Measurements from ENCODE around the gene PADI1.

DNA sequence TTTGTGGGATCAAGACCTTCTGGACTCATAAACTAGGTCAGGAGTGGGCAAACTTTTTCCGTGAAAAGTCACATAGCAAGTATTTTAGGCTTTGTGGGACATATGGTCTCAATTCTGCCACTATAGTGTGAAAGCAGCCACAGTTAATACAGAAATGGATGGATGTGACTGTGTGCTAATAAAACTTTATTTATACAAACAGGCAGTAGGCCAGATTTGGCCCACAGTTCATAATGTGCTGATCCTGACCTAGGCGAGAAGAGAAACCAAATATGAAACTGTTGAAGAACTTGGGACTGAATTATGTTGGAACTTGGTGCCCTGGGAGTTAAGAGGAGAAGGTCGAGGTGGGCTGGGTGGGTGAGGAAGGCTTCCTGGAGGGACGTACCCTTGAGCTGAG, 61.0 kb downstream of the PADI1 start:
- TF ChIP-seq, protein P1, sequence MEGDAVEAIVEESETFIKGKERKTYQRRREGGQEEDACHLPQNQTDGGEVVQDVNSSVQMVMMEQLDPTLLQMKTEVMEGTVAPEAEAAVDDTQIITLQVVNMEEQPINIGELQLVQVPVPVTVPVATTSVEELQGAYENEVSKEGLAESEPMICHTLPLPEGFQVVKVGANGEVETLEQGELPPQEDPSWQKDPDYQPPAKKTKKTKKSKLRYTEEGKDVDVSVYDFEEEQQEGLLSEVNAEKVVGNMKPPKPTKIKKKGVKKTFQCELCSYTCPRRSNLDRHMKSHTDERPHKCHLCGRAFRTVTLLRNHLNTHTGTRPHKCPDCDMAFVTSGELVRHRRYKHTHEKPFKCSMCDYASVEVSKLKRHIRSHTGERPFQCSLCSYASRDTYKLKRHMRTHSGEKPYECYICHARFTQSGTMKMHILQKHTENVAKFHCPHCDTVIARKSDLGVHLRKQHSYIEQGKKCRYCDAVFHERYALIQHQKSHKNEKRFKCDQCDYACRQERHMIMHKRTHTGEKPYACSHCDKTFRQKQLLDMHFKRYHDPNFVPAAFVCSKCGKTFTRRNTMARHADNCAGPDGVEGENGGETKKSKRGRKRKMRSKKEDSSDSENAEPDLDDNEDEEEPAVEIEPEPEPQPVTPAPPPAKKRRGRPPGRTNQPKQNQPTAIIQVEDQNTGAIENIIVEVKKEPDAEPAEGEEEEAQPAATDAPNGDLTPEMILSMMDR (IDR thresholded peaks at IDR 0.05) = no peak
- TF ChIP-seq POLR2A (IDR thresholded peaks at IDR 0.05) = no peak

Measured in body of pancreas (tissue), 4 donors.